ENCODE data around the gene ATP6AP1.

ATP6AP1 gene

GRCh38 chrX:154426916-154427770, 1.3 kb upstream of the ATP6AP1 start:
- peaks cover 9% of the 10 kb centered on the region; the same call in 1 of the 2 replicates for H3K79me2 ChIP-seq (ENCODE audit: insufficient read depth, low read length)
- no peaks in the 10 kb centered on the region for H3K9me3 ChIP-seq (ENCODE audit: insufficient read depth, low read length)
- H2AFZ ChIP-seq (ENCODE audit: low read depth, low read length, severe bottlenecking): no peak overlapping the region
- H3K27me3 ChIP-seq (ENCODE audit: low read length): no peaks in the 10 kb centered on the region
- no peak overlapping the region for H3K9ac ChIP-seq (ENCODE audit: low read length)
- no peaks in the 10 kb centered on the region for H3K9me2 ChIP-seq (replicated peaks; ENCODE audit: insufficient read depth, low read length)
- no peak overlapping the region for H3K4me2 ChIP-seq (ENCODE audit: low read depth, low read length, poor library complexity, severe bottlenecking)
- no peak for TF ChIP-seq EZH2phosphoT487 (conservative IDR thresholded peaks at IDR 0.05; ENCODE audit: low read length)
- no peak for TF ChIP-seq CTCF (IDR thresholded peaks at IDR 0.05; ENCODE audit: insufficient read depth, low read length, poor library complexity, severe bottlenecking)
- no peak overlapping the region for H3K27ac ChIP-seq (ENCODE audit: low read depth, low read length)
- H3F3A ChIP-seq (ENCODE audit: insufficient read depth): no peaks in the 10 kb centered on the region
- no peak overlapping the region for H3K4me3 ChIP-seq (ENCODE audit: insufficient read depth, low read length, poor library complexity, severe bottlenecking)
- H4K20me1 ChIP-seq (ENCODE audit: low read depth, low read length): no peaks in the 10 kb centered on the region
- H3K36me3 ChIP-seq (ENCODE audit: low read length): no peaks in the 10 kb centered on the region

GRCh38 chrX:154429711-154430110, 1.2 kb downstream of the ATP6AP1 start:
- no peaks in the 10 kb centered on the region for H3K27me3 ChIP-seq (ENCODE audit: low read length)
- no peak for TF ChIP-seq CTCF (IDR thresholded peaks at IDR 0.05; ENCODE audit: insufficient read depth, low read length, poor library complexity, severe bottlenecking)
- no peak for TF ChIP-seq EZH2phosphoT487 (conservative IDR thresholded peaks at IDR 0.05; ENCODE audit: low read length)
- peak overlapping the region; percentile 80 for H3K4me2 ChIP-seq (ENCODE audit: low read depth, low read length, poor library complexity, severe bottlenecking)
- H3K27ac ChIP-seq (ENCODE audit: low read depth, low read length): no peak overlapping the region
- H2AFZ ChIP-seq (ENCODE audit: low read depth, low read length, severe bottlenecking): no peak overlapping the region
- H3K9me2 ChIP-seq (replicated peaks; ENCODE audit: insufficient read depth, low read length): no peaks in the 10 kb centered on the region
- no peaks in the 10 kb centered on the region for H3K36me3 ChIP-seq (ENCODE audit: low read length)
- no peaks in the 10 kb centered on the region for H4K20me1 ChIP-seq (ENCODE audit: low read depth, low read length)
- H3K79me2 ChIP-seq (ENCODE audit: insufficient read depth, low read length): peaks cover 9% of the 10 kb centered on the region; the same call in 1 of the 2 replicates
- no peak overlapping the region for H3K4me3 ChIP-seq (ENCODE audit: insufficient read depth, low read length, poor library complexity, severe bottlenecking)
- no peaks in the 10 kb centered on the region for H3F3A ChIP-seq (ENCODE audit: insufficient read depth)
- H3K9ac ChIP-seq (ENCODE audit: low read length): peak overlapping the region; percentile 78; the same call in 1 of the 2 replicates
- H3K9me3 ChIP-seq (ENCODE audit: insufficient read depth, low read length): no peaks in the 10 kb centered on the region

- no peaks in the 10 kb centered on the region for H3F3A ChIP-seq (ENCODE audit: insufficient read depth)
- H3K9me2 ChIP-seq (replicated peaks; ENCODE audit: insufficient read depth, low read length): no peaks in the 10 kb centered on the region
- H3K27ac ChIP-seq (ENCODE audit: low read depth, low read length): no peak overlapping the region
- H2AFZ ChIP-seq (ENCODE audit: low read depth, low read length, severe bottlenecking): no peak overlapping the region
- no peaks in the 10 kb centered on the region for H3K9me3 ChIP-seq (ENCODE audit: insufficient read depth, low read length)
- no peak overlapping the region for H3K9ac ChIP-seq (ENCODE audit: low read length)
- H3K27me3 ChIP-seq (ENCODE audit: low read length): no peaks in the 10 kb centered on the region
- H3K4me3 ChIP-seq (ENCODE audit: insufficient read depth, low read length, poor library complexity, severe bottlenecking): no peak overlapping the region
- H3K36me3 ChIP-seq (ENCODE audit: low read length): no peaks in the 10 kb centered on the region
- no peak overlapping the region for H3K4me2 ChIP-seq (ENCODE audit: low read depth, low read length, poor library complexity, severe bottlenecking)
- no peaks in the 10 kb centered on the region for H4K20me1 ChIP-seq (ENCODE audit: low read depth, low read length)
- H3K79me2 ChIP-seq (ENCODE audit: insufficient read depth, low read length): peaks cover 9% of the 10 kb centered on the region; the same call in 1 of the 2 replicates
- TF ChIP-seq EZH2phosphoT487 (conservative IDR thresholded peaks at IDR 0.05; ENCODE audit: low read length) (no peak), CTCF (IDR thresholded peaks at IDR 0.05; ENCODE audit: insufficient read depth, low read length, poor library complexity, severe bottlenecking) (no peak)
Measured at GRCh38 chrX:154430479-154430878, 2.0 kb downstream of the ATP6AP1 start.
